ENCODE data around the gene GNG12.

The GNG12 gene

DNA sequence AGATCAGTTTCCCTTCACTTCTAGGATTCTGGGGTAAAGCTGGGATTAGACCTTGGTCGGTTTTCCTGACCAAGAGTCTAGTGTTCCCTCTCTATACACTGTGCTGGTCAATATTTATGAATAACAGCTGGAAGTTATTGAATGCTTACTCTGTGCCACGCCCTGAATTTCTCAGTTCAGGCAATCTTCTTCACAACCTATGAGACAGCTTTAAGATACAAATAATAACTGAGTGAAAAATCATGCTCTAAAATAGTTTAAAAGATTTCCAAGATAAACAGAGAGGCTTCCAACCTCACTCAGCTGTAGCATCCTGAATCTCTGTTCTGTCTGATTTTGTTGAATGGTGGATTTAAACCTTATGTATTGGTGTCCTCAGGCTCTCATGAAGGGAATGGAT is 72.2 kb downstream of the GNG12 start:
- CTCF ChIA-PET = interaction anchor here (0.6 to 2.4 kb wide), 8 partner anchors 44 to 234 kb away, joined by 3 to 24 read pairs (median 3); no protein-coding TSS in a partner anchor
- TF ChIP-seq, protein P1, sequence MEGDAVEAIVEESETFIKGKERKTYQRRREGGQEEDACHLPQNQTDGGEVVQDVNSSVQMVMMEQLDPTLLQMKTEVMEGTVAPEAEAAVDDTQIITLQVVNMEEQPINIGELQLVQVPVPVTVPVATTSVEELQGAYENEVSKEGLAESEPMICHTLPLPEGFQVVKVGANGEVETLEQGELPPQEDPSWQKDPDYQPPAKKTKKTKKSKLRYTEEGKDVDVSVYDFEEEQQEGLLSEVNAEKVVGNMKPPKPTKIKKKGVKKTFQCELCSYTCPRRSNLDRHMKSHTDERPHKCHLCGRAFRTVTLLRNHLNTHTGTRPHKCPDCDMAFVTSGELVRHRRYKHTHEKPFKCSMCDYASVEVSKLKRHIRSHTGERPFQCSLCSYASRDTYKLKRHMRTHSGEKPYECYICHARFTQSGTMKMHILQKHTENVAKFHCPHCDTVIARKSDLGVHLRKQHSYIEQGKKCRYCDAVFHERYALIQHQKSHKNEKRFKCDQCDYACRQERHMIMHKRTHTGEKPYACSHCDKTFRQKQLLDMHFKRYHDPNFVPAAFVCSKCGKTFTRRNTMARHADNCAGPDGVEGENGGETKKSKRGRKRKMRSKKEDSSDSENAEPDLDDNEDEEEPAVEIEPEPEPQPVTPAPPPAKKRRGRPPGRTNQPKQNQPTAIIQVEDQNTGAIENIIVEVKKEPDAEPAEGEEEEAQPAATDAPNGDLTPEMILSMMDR (conservative IDR thresholded peaks at IDR 0.05; ENCODE audit: low read depth) = no peak
- POLR2A ChIA-PET (ENCODE audit: low non-redundant PET) = no interaction called here

DNA sequence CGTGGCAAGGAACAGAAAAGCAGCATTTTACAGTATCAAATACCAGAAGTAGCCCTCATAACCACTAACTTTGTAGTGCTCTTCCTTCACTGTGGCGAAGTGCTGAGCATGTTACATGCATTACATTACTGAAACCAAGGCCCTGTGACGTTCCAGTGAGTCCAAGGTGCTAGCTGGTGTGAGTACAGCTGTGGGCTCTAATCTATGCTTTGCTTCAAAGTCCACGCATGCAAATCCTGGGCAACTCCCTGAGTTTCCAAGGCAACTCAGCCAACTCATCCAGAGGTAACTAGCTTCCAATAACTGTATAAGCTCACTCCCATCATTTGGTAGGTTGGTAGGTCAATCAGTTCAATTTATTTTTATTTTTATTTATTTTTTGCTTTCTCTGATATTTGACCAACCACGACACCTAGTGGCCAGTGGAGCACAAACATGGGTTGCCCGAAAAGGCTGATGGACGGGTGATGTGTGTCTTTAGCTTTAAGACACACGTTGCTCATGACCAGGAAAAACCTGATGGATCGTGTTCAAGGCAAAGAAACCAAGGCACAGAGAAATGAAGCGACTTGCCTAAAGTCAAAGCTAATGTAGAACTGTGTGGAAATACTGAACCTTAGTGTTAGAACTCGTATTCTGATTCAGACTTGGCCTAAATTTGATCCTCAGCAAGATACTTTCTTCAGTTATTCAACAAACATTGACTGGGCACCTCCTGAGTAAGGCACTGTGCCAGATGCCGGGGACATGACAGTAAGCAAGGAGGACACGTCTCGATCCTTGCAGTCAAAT is 73.0 kb downstream of the GNG12 start:
- peak; percentile 79 for DNase-seq (ENCODE audit: low spot score)
- TF ChIP-seq, protein P1 (conservative IDR thresholded peaks at IDR 0.05; ENCODE audit: low read depth) = peak; percentile 82
- peak overlapping the region; percentile 53; the same call in 1 of the 2 replicates for H3K27ac ChIP-seq
- POLR2A ChIA-PET (ENCODE audit: low non-redundant PET) = interaction anchor here (0.8 kb wide), 1 partner anchor 199 kb away, joined by 3 read pairs; no protein-coding TSS in a partner anchor
- CTCF ChIA-PET = interaction anchor here (0.6 to 2.4 kb wide), 21 partner anchors 11 to 241 kb away, joined by 3 to 24 read pairs (median 3); partner anchors contain the start of gene GADD45A

More for the DNA sequence above, 72.2 kb downstream of the GNG12 start:
- H3K27ac ChIP-seq = no peak overlapping the region
- DNase-seq (ENCODE audit: low spot score) = no peak

DNA sequence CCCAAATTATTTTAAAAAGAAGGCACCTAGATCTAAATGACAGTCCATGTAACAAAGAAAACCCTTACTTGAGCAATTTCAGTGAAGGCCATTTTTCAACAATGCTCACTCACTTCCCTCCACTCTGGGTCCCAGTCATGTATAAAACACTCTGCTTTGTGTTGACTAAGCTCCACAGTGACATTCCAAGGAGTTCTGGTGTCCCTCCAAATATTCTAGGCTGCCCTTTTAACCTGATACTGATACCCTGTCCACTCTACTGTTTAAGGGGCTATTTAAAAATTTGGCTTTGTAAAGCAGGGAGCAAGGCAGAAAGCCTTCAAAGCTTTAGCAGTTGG is 73.6 kb downstream of the GNG12 start:
- peak overlapping the region; percentile 53; the same call in 1 of the 2 replicates for H3K27ac ChIP-seq
- CTCF ChIA-PET = interaction anchor here (0.6 to 2.4 kb wide), 15 partner anchors 11 to 240 kb away, joined by 3 to 24 read pairs (median 3); partner anchors contain the start of gene GADD45A
- DNase-seq (ENCODE audit: low spot score) = no peak
- POLR2A ChIA-PET (ENCODE audit: low non-redundant PET) = interaction anchor here (0.8 kb wide), 1 partner anchor 198 kb away, joined by 3 read pairs; no protein-coding TSS in a partner anchor
- TF ChIP-seq, protein P1 (conservative IDR thresholded peaks at IDR 0.05; ENCODE audit: low read depth) = no peak

- H3K27ac ChIP-seq = no peak overlapping the region
- TF ChIP-seq, protein P1 (conservative IDR thresholded peaks at IDR 0.05; ENCODE audit: low read depth) = no peak
- POLR2A ChIA-PET (ENCODE audit: low non-redundant PET) = interaction anchor here (0.6 kb wide), 1 partner anchor 72 kb away, joined by 5 read pairs; no protein-coding TSS in a partner anchor
- CTCF ChIA-PET = interaction anchor here (0.8 to 2.4 kb wide), 4 partner anchors 70 to 223 kb away, joined by 3 to 24 read pairs (median 12); no protein-coding TSS in a partner anchor
- no peak for DNase-seq (ENCODE audit: low spot score)
Measured at GRCh38 chr1:67759066-67759465, 74.2 kb downstream of the GNG12 start.

DNA sequence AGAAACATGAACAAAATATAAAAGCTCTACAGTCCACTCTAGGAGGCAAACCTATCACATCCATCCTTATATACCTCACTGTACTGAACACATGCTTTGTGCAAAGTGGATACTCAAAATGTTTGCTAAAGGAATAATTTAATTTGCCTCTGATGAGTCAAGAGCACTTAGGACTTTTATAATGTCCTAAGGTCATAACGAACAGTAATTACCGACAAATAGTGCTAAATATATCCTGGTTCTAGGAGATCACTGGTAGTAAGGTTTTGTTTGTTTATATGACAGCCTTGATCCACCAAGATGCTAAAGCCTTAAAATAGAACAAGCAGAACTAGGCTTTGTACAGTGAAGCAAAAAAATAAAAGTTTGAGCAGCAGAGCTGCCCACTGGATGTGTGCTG is 77.6 kb downstream of the GNG12 start:
- DNase-seq (ENCODE audit: low spot score) = no peak
- TF ChIP-seq, protein P1 (conservative IDR thresholded peaks at IDR 0.05; ENCODE audit: low read depth) = no peak
- ChIA-PET CTCF (no interaction called here), POLR2A (ENCODE audit: low non-redundant PET) (no interaction called here)
- H3K27ac ChIP-seq = no peak overlapping the region

- TF ChIP-seq, protein P1 (conservative IDR thresholded peaks at IDR 0.05; ENCODE audit: low read depth) = no peak
- ChIA-PET CTCF (interaction anchor here (0.6 kb wide), 1 partner anchor 203 kb away, joined by 3 read pairs; no protein-coding TSS in a partner anchor), POLR2A (ENCODE audit: low non-redundant PET) (interaction anchor here (1.2 kb wide), 1 partner anchor 66 kb away, joined by 3 read pairs; no protein-coding TSS in a partner anchor)
- H3K27ac ChIP-seq = no peak overlapping the region
- DNase-seq (ENCODE audit: low spot score) = no peak
Measured at GRCh38 chr1:67755160-67755559, 78.1 kb downstream of the GNG12 start.

Measured in RWPE1 (cell line).